Esophagus squamous epithelium (tissue), 4 donors: ENCODE data around the gene NELL1.

Experiments
- CTCF ChIP-seq, 6 experiments: fragments of 450-650 bp in 4 of 6; fragments of 200-600 bp in 2 of 6; sonication (generic) in 2 of 6; IDR thresholded peaks; one replicate each; pipeline ENCODE4 v1.5.1; 2016 to 2019; ENCODE audit warnings: antibody characterized with exemption in 6 of 6, mild to moderate bottlenecking in 4 of 6, moderate library complexity in 4 of 6
- POLR2A ChIP-seq, 4 donors: fragments of 450-650 bp; IDR thresholded peaks; one replicate each; pipeline ENCODE4 v1.6.1; 2017; ENCODE audit warnings: antibody characterized with exemption in 4 of 4, mild to moderate bottlenecking in 4 of 4, moderate library complexity in 3 of 4

DNA sequence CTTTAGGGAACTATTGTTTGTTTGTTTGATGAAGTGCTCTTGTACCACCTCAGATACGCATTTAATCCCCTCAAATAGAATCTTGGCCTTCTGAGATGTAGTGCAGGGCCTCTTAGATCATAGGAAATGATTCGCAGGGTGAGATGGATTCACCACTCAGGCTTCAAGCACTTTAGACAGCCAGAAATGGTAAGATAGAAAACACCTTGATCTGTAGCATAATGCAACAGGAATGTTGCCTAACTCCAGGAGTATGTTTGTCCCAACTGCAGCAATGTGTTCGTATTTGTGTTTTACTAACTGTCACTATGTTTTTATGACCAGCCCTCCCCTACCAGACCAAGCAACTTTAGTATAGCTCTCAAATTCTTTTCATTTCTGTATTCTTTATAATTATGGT lies 761.2 kb downstream of the NELL1 start:
- no peak for TF ChIP-seq CTCF (IDR thresholded peaks at IDR 0.05)
- TF ChIP-seq POLR2A (IDR thresholded peaks at IDR 0.05) = no peak
